ENCODE data around the gene EXT2. TPM values are rescaled to one million over a fixed set of nuclear protein-coding genes. Genes with fewer than 3 reads are reported as not detected.

The EXT2 gene
- total RNA-seq, 4 donors from 2014 or later: 46.6 to 72.6 (median 68.8) TPM

DNA sequence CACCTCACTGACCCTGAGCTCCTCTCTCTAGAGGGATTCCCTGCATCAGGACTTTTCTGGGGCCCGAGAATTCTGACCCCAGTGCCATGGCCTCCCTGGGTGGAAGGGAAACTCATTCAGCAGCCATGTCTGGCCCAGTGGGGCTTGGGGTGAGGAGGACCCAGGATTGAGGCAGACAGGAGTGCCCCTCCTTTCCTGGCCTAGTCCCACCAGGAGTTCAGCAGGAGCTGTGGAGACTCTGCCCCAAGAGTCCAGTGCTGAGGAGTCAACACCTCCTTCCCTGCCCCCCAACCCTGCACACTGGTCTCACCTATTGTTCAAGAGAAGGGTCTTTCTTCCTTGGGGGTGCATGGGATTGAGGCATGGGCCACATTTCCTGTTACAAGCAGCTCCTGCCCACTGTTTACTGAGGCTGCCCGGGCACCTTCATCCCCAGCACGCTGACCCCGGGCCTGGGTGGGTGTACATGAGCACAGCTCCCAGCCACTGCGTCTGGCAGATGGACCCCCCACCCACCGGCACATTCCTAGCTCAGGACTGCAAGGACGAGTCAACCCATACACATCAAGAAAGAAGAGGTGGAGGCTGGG is 180.6 kb downstream of the EXT2 start:
- intact Hi-C loops (cut with DNase I; ENCODE audit: low total_unique reads): no loop called here
- DNase-seq (ENCODE audit: low spot score in 2 of 2): peak in 1 of 2 donors; percentile 73
- WGBS, 2 donors: 91 to 94% methylated on average over 7 of the region's 7 CpGs
- no peak overlapping the region for H3K4me3 ChIP-seq (ENCODE audit: low read depth, poor library complexity, severe bottlenecking)
- TF ChIP-seq, protein P1, sequence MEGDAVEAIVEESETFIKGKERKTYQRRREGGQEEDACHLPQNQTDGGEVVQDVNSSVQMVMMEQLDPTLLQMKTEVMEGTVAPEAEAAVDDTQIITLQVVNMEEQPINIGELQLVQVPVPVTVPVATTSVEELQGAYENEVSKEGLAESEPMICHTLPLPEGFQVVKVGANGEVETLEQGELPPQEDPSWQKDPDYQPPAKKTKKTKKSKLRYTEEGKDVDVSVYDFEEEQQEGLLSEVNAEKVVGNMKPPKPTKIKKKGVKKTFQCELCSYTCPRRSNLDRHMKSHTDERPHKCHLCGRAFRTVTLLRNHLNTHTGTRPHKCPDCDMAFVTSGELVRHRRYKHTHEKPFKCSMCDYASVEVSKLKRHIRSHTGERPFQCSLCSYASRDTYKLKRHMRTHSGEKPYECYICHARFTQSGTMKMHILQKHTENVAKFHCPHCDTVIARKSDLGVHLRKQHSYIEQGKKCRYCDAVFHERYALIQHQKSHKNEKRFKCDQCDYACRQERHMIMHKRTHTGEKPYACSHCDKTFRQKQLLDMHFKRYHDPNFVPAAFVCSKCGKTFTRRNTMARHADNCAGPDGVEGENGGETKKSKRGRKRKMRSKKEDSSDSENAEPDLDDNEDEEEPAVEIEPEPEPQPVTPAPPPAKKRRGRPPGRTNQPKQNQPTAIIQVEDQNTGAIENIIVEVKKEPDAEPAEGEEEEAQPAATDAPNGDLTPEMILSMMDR (IDR thresholded peaks at IDR 0.05): no peak
- no peak for TF ChIP-seq POLR2A (IDR thresholded peaks at IDR 0.05)

DNA sequence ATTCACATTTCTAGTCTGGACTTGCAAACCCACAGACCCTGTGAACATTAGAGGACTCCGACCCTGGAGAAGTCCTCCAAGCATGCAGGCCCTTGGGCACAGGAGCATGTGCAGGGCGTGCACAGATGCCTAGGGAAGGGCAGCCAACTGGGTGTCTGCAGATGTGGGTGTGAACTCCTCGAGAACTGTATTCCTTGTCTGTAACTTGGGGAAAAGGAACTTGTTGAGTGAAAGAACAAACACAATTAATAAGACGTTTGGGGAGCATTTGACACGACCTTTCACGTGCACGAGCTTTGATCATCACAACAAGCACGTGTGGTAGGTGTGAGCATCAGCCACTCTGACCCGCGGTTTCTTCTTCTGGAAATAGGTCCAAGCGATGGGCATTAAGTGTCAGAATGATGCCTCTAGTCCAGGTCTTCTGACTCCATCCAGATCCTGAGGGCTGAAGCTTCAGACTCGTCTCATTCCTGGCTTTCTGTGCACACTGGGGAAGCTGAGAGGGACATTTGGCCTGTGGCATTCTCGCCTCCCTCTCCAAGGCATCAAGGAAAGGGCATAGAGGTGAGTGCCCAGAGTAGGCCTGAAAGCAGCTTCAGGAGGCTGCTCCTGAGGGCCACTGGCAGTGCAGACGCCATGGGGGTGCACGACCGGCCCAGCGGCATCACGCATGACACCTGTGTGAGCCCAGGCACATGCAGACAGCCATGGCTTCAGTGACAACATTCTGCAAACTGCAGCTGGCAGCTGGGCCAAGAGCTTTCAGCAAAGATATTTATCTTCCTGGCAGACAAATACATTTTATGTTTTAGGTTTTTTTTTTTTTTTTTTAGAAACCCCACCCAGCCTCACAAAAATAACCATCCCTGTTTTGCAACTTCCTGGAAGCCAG is 182.0 kb downstream of the EXT2 start:
- no peak overlapping the region for H3K4me3 ChIP-seq (ENCODE audit: low read depth, poor library complexity, severe bottlenecking)
- intact Hi-C loops (cut with DNase I; ENCODE audit: low total_unique reads): no loop called here
- DNase-seq (ENCODE audit: low spot score in 2 of 2): no peak
- 48 to 51% methylated on average over 18 of the region's 18 CpGs for WGBS, 2 donors
- no peak for TF ChIP-seq POLR2A (IDR thresholded peaks at IDR 0.05)
- TF ChIP-seq, protein P1 (IDR thresholded peaks at IDR 0.05): no peak

DNA sequence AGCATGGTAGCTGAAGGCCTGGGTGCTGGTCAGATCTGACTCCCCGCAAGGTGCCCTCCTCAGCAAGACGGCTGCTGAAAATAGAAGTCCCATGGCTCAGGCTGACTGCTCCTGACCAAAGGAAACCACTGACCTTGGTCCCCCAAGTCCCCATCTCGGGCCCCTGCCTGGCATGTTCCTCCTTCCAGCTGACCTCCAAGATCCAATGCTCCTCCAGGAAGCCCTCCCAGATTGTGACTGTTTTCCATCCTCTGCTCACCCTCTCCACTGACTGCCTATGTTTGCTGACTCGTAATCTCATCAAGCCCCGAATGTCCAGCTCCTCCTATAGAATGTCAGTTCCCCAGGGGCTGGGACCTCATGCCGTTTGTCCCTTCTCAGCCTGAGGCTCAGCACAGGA is 184.0 kb downstream of the EXT2 start:
- intact Hi-C loops (cut with DNase I; ENCODE audit: low total_unique reads): no loop called here
- no peak for TF ChIP-seq POLR2A (IDR thresholded peaks at IDR 0.05)
- TF ChIP-seq, protein P1 (IDR thresholded peaks at IDR 0.05): no peak
- DNase-seq (ENCODE audit: low spot score in 2 of 2): no peak
- H3K4me3 ChIP-seq (ENCODE audit: low read depth, poor library complexity, severe bottlenecking): no peak overlapping the region
- WGBS, 2 donors: 92% methylated on average over 6 of the region's 6 CpGs

DNA sequence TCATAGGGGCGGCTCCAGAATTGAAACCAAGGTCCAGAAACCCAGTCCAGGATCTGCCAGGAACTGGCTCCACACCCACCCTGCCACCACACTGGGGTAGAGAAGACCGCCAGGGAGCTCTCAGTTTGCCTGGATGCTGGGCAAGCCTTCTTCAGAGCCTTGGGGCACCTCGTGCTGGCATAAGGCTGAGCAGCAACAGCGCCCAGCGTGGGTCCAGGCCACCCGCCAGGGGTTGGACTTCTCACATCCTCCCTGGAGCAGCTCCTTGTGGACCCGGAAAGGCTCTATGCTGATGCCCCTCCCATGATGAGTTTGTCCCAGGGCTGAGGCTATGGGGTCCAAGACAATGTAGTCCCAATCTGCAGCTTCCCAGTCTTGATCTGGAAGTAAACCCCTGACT is 184.8 kb downstream of the EXT2 start:
- DNase-seq (ENCODE audit: low spot score in 2 of 2): no peak
- intact Hi-C loops (cut with DNase I; ENCODE audit: low total_unique reads): loop anchor here (10.0 kb wide), 1 partner anchor 635 kb away; no protein-coding TSS in a partner anchor
- no peak for TF ChIP-seq POLR2A (IDR thresholded peaks at IDR 0.05)
- TF ChIP-seq, protein P1 (IDR thresholded peaks at IDR 0.05): no peak
- 78 to 88% methylated on average over 2 to 7 of the region's 7 CpGs for WGBS, 2 donors
- H3K4me3 ChIP-seq (ENCODE audit: low read depth, poor library complexity, severe bottlenecking): no peak overlapping the region

- no peak for DNase-seq (ENCODE audit: low spot score in 2 of 2)
- intact Hi-C loops (cut with DNase I; ENCODE audit: low total_unique reads): loop anchor here (10.0 kb wide), 1 partner anchor 634 kb away; no protein-coding TSS in a partner anchor
- whole genome bisulfite sequencing, 2 donors: 87 to 89% methylated on average over 9 of the region's 9 CpGs
- TF ChIP-seq, protein P1 (IDR thresholded peaks at IDR 0.05): no peak
- no peak for TF ChIP-seq POLR2A (IDR thresholded peaks at IDR 0.05)
- no peak overlapping the region for H3K4me3 ChIP-seq (ENCODE audit: low read depth, poor library complexity, severe bottlenecking)
Observed at GRCh38 chr11:44281151-44281550, 185.7 kb downstream of the EXT2 start.
